HEK293 (cell line): ENCODE results near the gene RECQL.

Experiments used
- CTCF ChIA-PET: fragments of 350-600 bp; formaldehyde crosslinking; extraction: SDS; loops from one replicate; lab custom pipeline; 2021; ENCODE audit warnings: antibody characterized with exemption; lab: Yijun Ruan, JAX
- POLR2A ChIA-PET: fragments of 300-600 bp; formaldehyde crosslinking; extraction: SDS; loops from one replicate; lab custom pipeline; 2020; ENCODE audit warnings: antibody characterized with exemption, inconsistent platforms; lab: Yijun Ruan, JAX
- H3K27ac ChIP-seq: fragments of 200-500 bp; sonication (Bioruptor generic); 2 replicates; pipeline ENCODE4 v1.5.1; 2014; ENCODE audit warnings: low read depth, low read length, control low read depth, inconsistent platforms; ENCODE audit errors: extremely low read depth
- H3K36me3 ChIP-seq, 2 experiments: fragments of 200-500 bp in 1 of 2; sonication (Bioruptor generic) in 1 of 2; 1 replicate in 1 of 2; 2 replicates in 1 of 2; pipeline ENCODE4 v1.5.1; 2014 to 2017; ENCODE audit warnings: inconsistent platforms in 2 of 2, low read length in 2 of 2; ENCODE audit not compliant: control insufficient read depth in 2 of 2, insufficient read depth in 1 of 2
- H3K4me1 ChIP-seq: fragments of 200-500 bp; sonication (Bioruptor generic); 2 replicates; pipeline ENCODE4 v1.5.1; 2014; ENCODE audit warnings: mild to moderate bottlenecking, low read length, inconsistent platforms; ENCODE audit not compliant: control insufficient read depth, insufficient read depth
- H3K4me3 ChIP-seq: 2 replicates; pipeline ENCODE4 v1.5.1; 2011; ENCODE audit warnings: low read depth, mild to moderate bottlenecking, control low read depth, low read length, moderate library complexity
- H3K9me3 ChIP-seq: fragments of 200-500 bp; sonication (Bioruptor generic); 2 replicates; pipeline ENCODE4 v1.5.1; 2014; ENCODE audit warnings: low read depth, low read length, inconsistent platforms; ENCODE audit not compliant: control insufficient read depth, insufficient read depth
- ELK4 ChIP-seq: IDR thresholded peaks from 2 replicates; pipeline ENCODE4 v1.6.1; 2011; ENCODE audit warnings: mild to moderate bottlenecking, low read depth, low read length, borderline replicate concordance
- HOXC10 ChIP-seq: sonication (generic); formaldehyde crosslinking; IDR thresholded peaks from 2 replicates; pipeline ENCODE4 v1.8.1; 2023; ENCODE audit warnings: mild to moderate bottlenecking, missing genetic modification reagents
- KLF17 ChIP-seq: fragments of 450-650 bp; formaldehyde crosslinking; IDR thresholded peaks from 2 replicates; pipeline ENCODE4 v1.5.1; 2016; ENCODE audit warnings: missing biosample characterization, missing genetic modification characterization
- KLF8 ChIP-seq: fragments of 450-650 bp; formaldehyde crosslinking; IDR thresholded peaks from 2 replicates; pipeline ENCODE4 v1.5.1; 2016; ENCODE audit warnings: missing biosample characterization, missing genetic modification characterization
- MYNN ChIP-seq: fragments of 450-650 bp; formaldehyde crosslinking; IDR thresholded peaks from 2 replicates; pipeline ENCODE4 v1.5.1; 2016; ENCODE audit warnings: missing biosample characterization, missing genetic modification characterization, borderline replicate concordance
- REST ChIP-seq: fragments of 450-650 bp; formaldehyde crosslinking; IDR thresholded peaks from 2 replicates; pipeline ENCODE4 v1.5.1; 2016; ENCODE audit warnings: missing biosample characterization, missing genetic modification characterization
- SCRT1 ChIP-seq: fragments of 450-650 bp; formaldehyde crosslinking; IDR thresholded peaks from 2 replicates; pipeline ENCODE4 v1.5.1; 2016; ENCODE audit warnings: missing biosample characterization, missing genetic modification characterization, borderline replicate concordance
- SCRT2 ChIP-seq: fragments of 450-650 bp; formaldehyde crosslinking; IDR thresholded peaks from 2 replicates; pipeline ENCODE4 v1.5.1; 2016; ENCODE audit warnings: missing biosample characterization, missing genetic modification characterization
- SP3 ChIP-seq: fragments of 450-650 bp; formaldehyde crosslinking; IDR thresholded peaks from 2 replicates; pipeline ENCODE4 v1.5.1; 2016; ENCODE audit warnings: missing biosample characterization, missing genetic modification characterization
- ZBTB44 ChIP-seq: fragments of 450-650 bp; IDR thresholded peaks from 2 replicates; pipeline ENCODE4 v1.5.1; 2018; ENCODE audit warnings: missing biosample characterization, mild to moderate bottlenecking, missing genetic modification characterization
- ZFP69B ChIP-seq: fragments of 450-650 bp; formaldehyde crosslinking; IDR thresholded peaks from 2 replicates; pipeline ENCODE4 v1.5.1; 2016; ENCODE audit warnings: missing biosample characterization, missing genetic modification characterization
- ZNF121 ChIP-seq: fragments of 450-650 bp; formaldehyde crosslinking; IDR thresholded peaks from 2 replicates; pipeline ENCODE4 v1.5.1; 2016; ENCODE audit warnings: missing biosample characterization, missing genetic modification characterization
- ZNF24 ChIP-seq: fragments of 450-650 bp; formaldehyde crosslinking; IDR thresholded peaks from 2 replicates; pipeline ENCODE4 v1.5.1; 2016; ENCODE audit warnings: missing biosample characterization, missing genetic modification characterization
- ZNF335 ChIP-seq: fragments of 450-650 bp; formaldehyde crosslinking; conservative IDR thresholded peaks from 2 replicates; pipeline ENCODE4 v1.5.1; 2016; ENCODE audit warnings: missing biosample characterization, missing genetic modification characterization
- ZNF350 ChIP-seq: fragments of 450-650 bp; formaldehyde crosslinking; IDR thresholded peaks from 2 replicates; pipeline ENCODE4 v1.5.0; 2017; ENCODE audit warnings: missing biosample characterization, mild to moderate bottlenecking, missing genetic modification characterization
- ZNF366 ChIP-seq: fragments of 450-650 bp; formaldehyde crosslinking; conservative IDR thresholded peaks from 2 replicates; pipeline ENCODE4 v1.5.1; 2016; ENCODE audit warnings: missing biosample characterization, missing genetic modification characterization
- ZNF416 ChIP-seq: fragments of 450-650 bp; formaldehyde crosslinking; IDR thresholded peaks from 2 replicates; pipeline ENCODE4 v1.5.1; 2016; ENCODE audit warnings: missing biosample characterization, missing genetic modification characterization
- ZNF48 ChIP-seq: fragments of 450-650 bp; formaldehyde crosslinking; IDR thresholded peaks from 2 replicates; pipeline ENCODE4 v1.5.1; 2016; ENCODE audit warnings: missing biosample characterization, missing genetic modification characterization
- ZNF513 ChIP-seq: fragments of 450-650 bp; IDR thresholded peaks from 2 replicates; pipeline ENCODE4 v1.5.1; 2018; ENCODE audit warnings: missing biosample characterization, missing genetic modification characterization
- ZNF530 ChIP-seq: fragments of 450-650 bp; formaldehyde crosslinking; IDR thresholded peaks from 2 replicates; pipeline ENCODE4 v1.5.1; 2016; ENCODE audit warnings: low read depth, missing biosample characterization, missing genetic modification characterization
- ZNF560 ChIP-seq: fragments of 450-650 bp; formaldehyde crosslinking; IDR thresholded peaks from 2 replicates; pipeline ENCODE4 v1.5.1; 2017; ENCODE audit warnings: missing biosample characterization, missing genetic modification characterization, borderline replicate concordance
- ZNF561 ChIP-seq: fragments of 450-650 bp; IDR thresholded peaks from 2 replicates; pipeline ENCODE4 v1.5.1; 2018; ENCODE audit warnings: missing biosample characterization, missing genetic modification characterization, borderline replicate concordance
- ZNF585B ChIP-seq: fragments of 450-650 bp; formaldehyde crosslinking; IDR thresholded peaks from 2 replicates; pipeline ENCODE4 v1.5.1; 2016; ENCODE audit warnings: missing biosample characterization, missing genetic modification characterization
- ZNF610 ChIP-seq: fragments of 450-650 bp; formaldehyde crosslinking; IDR thresholded peaks from 2 replicates; pipeline ENCODE4 v1.5.1; 2016; ENCODE audit warnings: missing biosample characterization, missing genetic modification characterization, borderline replicate concordance
- ZNF629 ChIP-seq: fragments of 450-650 bp; formaldehyde crosslinking; IDR thresholded peaks from 2 replicates; pipeline ENCODE4 v1.5.1; 2017; ENCODE audit warnings: missing biosample characterization, missing genetic modification characterization
- ZNF664 ChIP-seq: fragments of 450-650 bp; formaldehyde crosslinking; IDR thresholded peaks from 2 replicates; pipeline ENCODE4 v1.5.1; 2016; ENCODE audit warnings: missing biosample characterization, missing genetic modification characterization
- ZNF670 ChIP-seq: fragments of 450-650 bp; formaldehyde crosslinking; IDR thresholded peaks from 2 replicates; pipeline ENCODE4 v1.5.1; 2016; ENCODE audit warnings: missing biosample characterization, missing genetic modification characterization, low read depth
- ZNF76 ChIP-seq: fragments of 450-650 bp; formaldehyde crosslinking; IDR thresholded peaks from 2 replicates; pipeline ENCODE4; 2016; ENCODE audit warnings: low read depth, missing biosample characterization, missing genetic modification characterization, borderline replicate concordance
- ZXDB ChIP-seq: fragments of 450-650 bp; formaldehyde crosslinking; IDR thresholded peaks from 2 replicates; pipeline ENCODE4 v1.5.1; 2016; ENCODE audit warnings: missing biosample characterization, missing genetic modification characterization

Gene RECQL

GRCh38 chr12:21516281-21516680 lies 14.8 kb upstream of the RECQL start:
- H3K36me3 ChIP-seq: peaks cover 26 to 36% of the 10 kb centered on the region in 2 experiments
- ChIA-PET POLR2A (no interaction called here), CTCF (interaction anchor here (0.5 kb wide), 1 partner anchor 964 kb away, joined by 5 read pairs; no protein-coding TSS in a partner anchor)
- TF ChIP-seq SP3 (tag by site-specific recombination) (no peak), ELK4 (no peak), SCRT1 (tag by site-specific recombination) (no peak), ZFP69B (tag by site-specific recombination) (no peak), ZNF530 (no peak), ZBTB44 (tag by site-specific recombination) (no peak), REST (tag by site-specific recombination) (no peak), ZNF610 (no peak), ZNF560 (tag by site-specific recombination) (no peak), KLF17 (tag by site-specific recombination) (no peak), ZNF121 (tag by site-specific recombination) (no peak), ZNF561 (no peak), ZNF664 (tag by site-specific recombination) (no peak), ZNF366 (tag by site-specific recombination) (no peak), ZNF416 (tag by site-specific recombination) (no peak), ZNF24 (tag by site-specific recombination) (no peak)
- no peak overlapping the region for H3K27ac ChIP-seq
- no peaks in the 10 kb centered on the region for H3K9me3 ChIP-seq
- H3K4me1 ChIP-seq: no peaks in the 10 kb centered on the region
- H3K4me3 ChIP-seq: no peak overlapping the region

GRCh38 chr12:21509768-21510167 lies 8.3 kb upstream of the RECQL start:
- Histone ChIP-seq H3K36me3 (peaks cover 25 to 39% of the 10 kb centered on the region in 2 experiments), H3K4me3 (no peak overlapping the region), H3K27ac (no peak overlapping the region), H3K9me3 (no peaks in the 10 kb centered on the region)
- TF ChIP-seq ZXDB (tag by site-specific recombination) (no peak), ZNF560 (tag by site-specific recombination) (no peak), ZNF335 (tag by site-specific recombination) (no peak), SCRT2 (tag by site-specific recombination) (no peak), ZNF76 (no peak), ZNF629 (no peak), ZNF585B (tag by site-specific recombination) (no peak), ZNF513 (tag by site-specific recombination) (no peak), ZNF48 (tag by site-specific recombination) (no peak), ZNF664 (tag by site-specific recombination) (no peak), ZNF670 (tag by site-specific recombination) (no peak), MYNN (tag by site-specific recombination) (no peak), HOXC10 (CRISPR knock-in tag) (no peak), KLF8 (tag by site-specific recombination) (no peak), ZNF350 (tag by site-specific recombination) (no peak)
- TF ChIP-seq, all 188 proteins: peak for 0
- CTCF ChIA-PET: no interaction called here
- no peaks in the 10 kb centered on the region for H3K4me1 ChIP-seq
- POLR2A ChIA-PET: no interaction called here
